Neutrophil (primary cell): ENCODE data around the gene PLXND1.

Experiments
- H3K27ac ChIP-seq: fragments of 200-600 bp; sonication (generic); 2 replicates; pipeline ENCODE4 v1.5.1; 2016; ENCODE audit warnings: mild to moderate bottlenecking, moderate library complexity
- H3K27me3 ChIP-seq: fragments of 200-600 bp; sonication (generic); 2 replicates; pipeline ENCODE4 v1.6.0; 2016; ENCODE audit warnings: mild to moderate bottlenecking
- H3K36me3 ChIP-seq: fragments of 200-600 bp; sonication (generic); 2 replicates; pipeline ENCODE4 v1.5.1; 2017
- H3K4me1 ChIP-seq, 2 experiments: fragments of 200-600 bp in 1 of 2; sonication (generic) in 1 of 2; 1 replicate in 1 of 2; 2 replicates in 1 of 2; pipeline versions ENCODE4 v1.5.1 to v1.6.1; 2013 to 2016; ENCODE audit warnings: low read depth in 1 of 2, low read length in 1 of 2, mild to moderate bottlenecking in 1 of 2, moderate library complexity in 1 of 2; ENCODE audit not compliant: control insufficient read depth in 1 of 2, insufficient read depth in 1 of 2
- H3K4me3 ChIP-seq, 2 experiments: fragments of 200-600 bp in 1 of 2; sonication (generic) in 1 of 2; 1 replicate in 1 of 2; 2 replicates in 1 of 2; pipeline ENCODE4 v1.5.1; 2013 to 2016; ENCODE audit warnings: low read depth in 1 of 2, low read length in 1 of 2, mild to moderate bottlenecking in 1 of 2, moderate library complexity in 1 of 2
- H3K9me3 ChIP-seq: fragments of 200-600 bp; sonication (generic); 2 replicates; pipeline ENCODE4 v1.5.1; 2016
- TF ChIP-seq, protein P1 (sequence below): fragments of 200-600 bp; sonication (generic); IDR thresholded peaks from 2 replicates; pipeline ENCODE4 v1.5.1; 2016; ENCODE audit warnings: antibody characterized with exemption

The PLXND1 gene

DNA sequence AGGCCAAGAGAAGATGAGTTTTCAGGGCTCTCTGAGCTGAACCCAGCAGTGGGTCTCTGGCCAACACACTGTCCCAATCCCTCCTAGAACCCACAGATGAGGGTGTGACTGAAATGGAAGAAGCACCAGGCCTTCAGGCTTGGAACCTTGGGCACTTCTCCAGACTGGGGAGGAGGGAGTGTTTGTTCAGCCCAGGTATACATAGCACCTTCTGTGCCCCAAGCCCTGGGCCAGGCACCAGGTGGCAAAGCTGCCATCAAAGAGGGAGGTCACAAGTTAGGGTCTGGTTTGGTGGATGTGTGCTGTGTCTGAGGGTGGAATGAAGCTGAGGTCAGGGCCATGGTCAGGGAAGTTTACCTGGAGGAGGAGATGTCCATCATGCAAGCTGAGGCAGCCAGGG, 93.9 kb downstream of the PLXND1 start:
- TF ChIP-seq, protein P1, sequence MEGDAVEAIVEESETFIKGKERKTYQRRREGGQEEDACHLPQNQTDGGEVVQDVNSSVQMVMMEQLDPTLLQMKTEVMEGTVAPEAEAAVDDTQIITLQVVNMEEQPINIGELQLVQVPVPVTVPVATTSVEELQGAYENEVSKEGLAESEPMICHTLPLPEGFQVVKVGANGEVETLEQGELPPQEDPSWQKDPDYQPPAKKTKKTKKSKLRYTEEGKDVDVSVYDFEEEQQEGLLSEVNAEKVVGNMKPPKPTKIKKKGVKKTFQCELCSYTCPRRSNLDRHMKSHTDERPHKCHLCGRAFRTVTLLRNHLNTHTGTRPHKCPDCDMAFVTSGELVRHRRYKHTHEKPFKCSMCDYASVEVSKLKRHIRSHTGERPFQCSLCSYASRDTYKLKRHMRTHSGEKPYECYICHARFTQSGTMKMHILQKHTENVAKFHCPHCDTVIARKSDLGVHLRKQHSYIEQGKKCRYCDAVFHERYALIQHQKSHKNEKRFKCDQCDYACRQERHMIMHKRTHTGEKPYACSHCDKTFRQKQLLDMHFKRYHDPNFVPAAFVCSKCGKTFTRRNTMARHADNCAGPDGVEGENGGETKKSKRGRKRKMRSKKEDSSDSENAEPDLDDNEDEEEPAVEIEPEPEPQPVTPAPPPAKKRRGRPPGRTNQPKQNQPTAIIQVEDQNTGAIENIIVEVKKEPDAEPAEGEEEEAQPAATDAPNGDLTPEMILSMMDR, result no peak
- H3K27ac ChIP-seq, result no peak overlapping the region
- H3K9me3 ChIP-seq, result no peaks in the 10 kb centered on the region
- peaks cover 70% of the 10 kb centered on the region for H3K36me3 ChIP-seq
- no peak overlapping the region for H3K4me3 ChIP-seq
- H3K4me1 ChIP-seq, result no peaks in the 10 kb centered on the region
- no peaks in the 10 kb centered on the region for H3K27me3 ChIP-seq

- no peaks in the 10 kb centered on the region for H3K9me3 ChIP-seq
- no peak overlapping the region for H3K4me3 ChIP-seq
- H3K4me1 ChIP-seq, result no peaks in the 10 kb centered on the region
- TF ChIP-seq, protein P1, result no peak
- H3K27me3 ChIP-seq, result no peaks in the 10 kb centered on the region
- no peak overlapping the region for H3K27ac ChIP-seq
- H3K36me3 ChIP-seq, result peaks cover 86% of the 10 kb centered on the region
Observed at GRCh38 chr3:129507181-129507831, 99.2 kb downstream of the PLXND1 start.

DNA sequence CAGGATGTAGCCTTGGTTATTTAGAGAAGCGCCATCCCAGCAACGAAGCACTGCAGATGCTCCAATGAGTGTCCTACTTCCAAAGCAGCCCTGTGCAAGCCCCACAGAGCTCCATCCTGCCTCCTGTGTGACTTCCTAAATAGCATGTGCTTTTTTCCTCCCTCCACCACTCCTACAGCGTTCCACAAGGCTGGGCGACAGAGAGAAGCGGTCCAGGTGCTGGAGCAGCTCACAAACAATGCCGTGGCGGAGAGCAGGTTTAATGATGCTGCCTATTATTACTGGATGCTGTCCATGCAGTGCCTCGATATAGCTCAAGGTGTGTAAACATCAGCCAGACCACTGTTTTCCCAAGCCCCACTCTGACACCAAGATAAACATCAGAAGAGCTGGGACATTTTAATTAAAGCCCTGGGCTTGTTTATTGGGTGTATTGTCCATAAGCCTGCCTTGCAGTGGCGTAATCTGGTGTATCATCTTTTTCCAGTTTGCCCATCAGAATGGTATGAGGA, 100.2 kb downstream of the PLXND1 start:
- H3K36me3 ChIP-seq, result peaks cover 87% of the 10 kb centered on the region

GRCh38 chr3:129505341-129505740, 101.1 kb downstream of the PLXND1 start:
- no peak overlapping the region for H3K27ac ChIP-seq
- H3K36me3 ChIP-seq, result peaks cover 87% of the 10 kb centered on the region
- TF ChIP-seq, protein P1, result no peak
- H3K9me3 ChIP-seq, result no peaks in the 10 kb centered on the region
- H3K27me3 ChIP-seq, result no peaks in the 10 kb centered on the region
- H3K4me3 ChIP-seq, result no peak overlapping the region
- no peaks in the 10 kb centered on the region for H3K4me1 ChIP-seq

More for the DNA sequence above, 100.2 kb downstream of the PLXND1 start:
- Histone ChIP-seq H3K27ac (no peak overlapping the region), H3K9me3 (no peaks in the 10 kb centered on the region), H3K4me3 (no peak overlapping the region), H3K27me3 (no peaks in the 10 kb centered on the region), H3K4me1 (no peaks in the 10 kb centered on the region)
- TF ChIP-seq, protein P1, result no peak
